Measurements from ENCODE around the gene HECW1.

GRCh38 chr7:43118313-43118712, 5.9 kb downstream of the HECW1 start:
- TF ChIP-seq RARB (CRISPR knock-in tag; IDR thresholded peaks at IDR 0.05) (no peak), ZC3H10 (CRISPR knock-in tag; IDR thresholded peaks at IDR 0.05) (no peak), ZFP30 (CRISPR knock-in tag; IDR thresholded peaks at IDR 0.05) (no peak), ARNTL (CRISPR knock-in tag; IDR thresholded peaks at IDR 0.05; ENCODE audit: borderline replicate concordance, low read depth) (no peak), CSDC2 (CRISPR knock-in tag; IDR thresholded peaks at IDR 0.05) (no peak), CREB5 (CRISPR knock-in tag; IDR thresholded peaks at IDR 0.05; ENCODE audit: low read depth) (no peak)
- TF ChIP-seq, protein P1, sequence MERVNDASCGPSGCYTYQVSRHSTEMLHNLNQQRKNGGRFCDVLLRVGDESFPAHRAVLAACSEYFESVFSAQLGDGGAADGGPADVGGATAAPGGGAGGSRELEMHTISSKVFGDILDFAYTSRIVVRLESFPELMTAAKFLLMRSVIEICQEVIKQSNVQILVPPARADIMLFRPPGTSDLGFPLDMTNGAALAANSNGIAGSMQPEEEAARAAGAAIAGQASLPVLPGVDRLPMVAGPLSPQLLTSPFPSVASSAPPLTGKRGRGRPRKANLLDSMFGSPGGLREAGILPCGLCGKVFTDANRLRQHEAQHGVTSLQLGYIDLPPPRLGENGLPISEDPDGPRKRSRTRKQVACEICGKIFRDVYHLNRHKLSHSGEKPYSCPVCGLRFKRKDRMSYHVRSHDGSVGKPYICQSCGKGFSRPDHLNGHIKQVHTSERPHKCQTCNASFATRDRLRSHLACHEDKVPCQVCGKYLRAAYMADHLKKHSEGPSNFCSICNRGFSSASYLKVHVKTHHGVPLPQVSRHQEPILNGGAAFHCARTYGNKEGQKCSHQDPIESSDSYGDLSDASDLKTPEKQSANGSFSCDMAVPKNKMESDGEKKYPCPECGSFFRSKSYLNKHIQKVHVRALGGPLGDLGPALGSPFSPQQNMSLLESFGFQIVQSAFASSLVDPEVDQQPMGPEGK (CRISPR knock-in tag; IDR thresholded peaks at IDR 0.05; ENCODE audit: borderline replicate concordance): no peak

All from SK-N-SH treated with all-trans-retinoic acid at 6 μM for 48 hours (cell line).